MM.1S (cell line): ENCODE results near the gene ZNF470.

Source experiments
- DNase-seq: peaks from one replicate; pipeline ENCODE4 v3.0.0-alpha.2; 2015
- H2AFZ ChIP-seq: fragments of 300-600 bp; sonication (generic); 2 replicates; pipeline ENCODE4 v1.6.0; 2016; ENCODE audit warnings: antibody characterized with exemption, low read length
- H3F3A ChIP-seq: fragments of 300-600 bp; sonication (generic); 2 replicates; pipeline ENCODE4 v1.6.1; 2016; ENCODE audit warnings: mild to moderate bottlenecking, antibody characterized with exemption, low read length, moderate library complexity, mixed read lengths; ENCODE audit not compliant: insufficient read depth
- H3K27ac ChIP-seq: fragments of 300-600 bp; sonication (generic); 2 replicates; pipeline ENCODE4 v1.5.1; 2016; ENCODE audit warnings: mild to moderate bottlenecking, low read length
- H3K27me3 ChIP-seq: fragments of 300-600 bp; sonication (generic); replicated peaks from 2 replicates; pipeline ENCODE4 v1.6.0; 2016; ENCODE audit warnings: low read length; ENCODE audit not compliant: insufficient read depth
- H3K36me3 ChIP-seq: fragments of 300-600 bp; sonication (generic); replicated peaks from 2 replicates; pipeline ENCODE4 v1.6.1; 2016; ENCODE audit warnings: mild to moderate bottlenecking, low read length, mixed read lengths; ENCODE audit not compliant: insufficient read depth
- H3K4me1 ChIP-seq: fragments of 300-600 bp; sonication (generic); 2 replicates; pipeline ENCODE4 v1.6.1; 2016; ENCODE audit warnings: low read length, mixed read lengths
- H3K4me2 ChIP-seq: fragments of 300-600 bp; sonication (generic); 2 replicates; pipeline ENCODE4 v1.6.0; 2016; ENCODE audit warnings: low read depth, low read length
- H3K4me3 ChIP-seq: fragments of 300-600 bp; sonication (generic); 2 replicates; pipeline ENCODE4 v1.5.1; 2016; ENCODE audit warnings: low read length, mixed read lengths
- H3K79me2 ChIP-seq: fragments of 300-600 bp; sonication (generic); 2 replicates; pipeline ENCODE4 v1.6.1; 2016; ENCODE audit warnings: mixed run types, low read length, mixed read lengths
- H3K9ac ChIP-seq: fragments of 300-600 bp; sonication (generic); 2 replicates; pipeline ENCODE4 v1.6.1; 2016; ENCODE audit warnings: low read length, mixed read lengths
- H3K9me2 ChIP-seq: fragments of 300-600 bp; sonication (generic); replicated peaks from 2 replicates; pipeline ENCODE4 v1.6.1; 2016; ENCODE audit warnings: mild to moderate bottlenecking, low read length, mixed read lengths; ENCODE audit not compliant: insufficient read depth
- H3K9me3 ChIP-seq: fragments of 300-600 bp; sonication (generic); replicated peaks from 2 replicates; pipeline ENCODE4 v1.6.1; 2016; ENCODE audit warnings: mild to moderate bottlenecking, low read length, mixed read lengths; ENCODE audit not compliant: insufficient read depth
- H4K20me1 ChIP-seq: fragments of 300-600 bp; sonication (generic); 2 replicates; pipeline ENCODE4 v1.6.1; 2016; ENCODE audit warnings: mild to moderate bottlenecking, low read length, moderate library complexity, mixed read lengths; ENCODE audit not compliant: insufficient read depth
- EZH2 ChIP-seq: fragments of 300-600 bp; sonication (generic); optimal IDR thresholded peaks from 2 replicates; pipeline ENCODE3; 2017; ENCODE audit warnings: low read depth, mild to moderate bottlenecking, antibody characterized with exemption, low read length, mixed read lengths
- EZH2phosphoT487 ChIP-seq: fragments of 300-600 bp; sonication (generic); IDR thresholded peaks from 2 replicates; pipeline ENCODE4 v1.6.1; 2018; ENCODE audit warnings: antibody characterized with exemption, low read length
- TF ChIP-seq, protein P1 (sequence below): fragments of 300-600 bp; sonication (generic); IDR thresholded peaks from 2 replicates; pipeline ENCODE4 v1.5.1; 2016; ENCODE audit warnings: antibody characterized with exemption, low read length, mixed read lengths

Gene ZNF470

DNA sequence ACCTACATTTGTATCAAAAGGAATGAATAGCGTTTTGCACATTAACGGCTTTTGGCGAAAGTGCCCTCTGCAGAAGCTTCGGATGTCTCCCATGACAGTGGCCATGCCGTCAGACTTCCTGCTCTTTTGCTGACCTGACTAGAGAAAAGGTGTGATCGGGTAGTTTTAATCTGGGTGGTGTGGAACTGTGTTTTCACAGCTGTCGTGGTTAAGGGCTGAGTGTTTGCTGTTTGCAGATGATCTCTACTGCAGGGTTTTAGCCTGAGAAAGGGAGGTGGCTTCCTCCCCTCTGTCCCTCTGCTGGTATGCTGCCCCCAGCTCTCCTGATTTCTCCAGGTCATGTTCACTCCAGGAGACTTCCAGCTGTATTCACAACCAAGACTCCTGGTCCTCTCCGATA is 50.3 kb downstream of the ZNF470 start:
- Histone ChIP-seq H3K4me2 (no peak overlapping the region), H3K4me3 (no peak overlapping the region), H3K27me3 (no peaks in the 10 kb centered on the region), H3K9me3 (no peaks in the 10 kb centered on the region), H3K9me2 (no peaks in the 10 kb centered on the region), H3K27ac (no peak overlapping the region), H3K4me1 (no peaks in the 10 kb centered on the region), H4K20me1 (no peaks in the 10 kb centered on the region), H3K36me3 (no peaks in the 10 kb centered on the region; the same call in 1 of the 2 replicates), H2AFZ (no peak overlapping the region), H3F3A (no peaks in the 10 kb centered on the region), H3K79me2 (no peaks in the 10 kb centered on the region), H3K9ac (no peak overlapping the region)
- no peak for DNase-seq
- TF ChIP-seq, protein P1, sequence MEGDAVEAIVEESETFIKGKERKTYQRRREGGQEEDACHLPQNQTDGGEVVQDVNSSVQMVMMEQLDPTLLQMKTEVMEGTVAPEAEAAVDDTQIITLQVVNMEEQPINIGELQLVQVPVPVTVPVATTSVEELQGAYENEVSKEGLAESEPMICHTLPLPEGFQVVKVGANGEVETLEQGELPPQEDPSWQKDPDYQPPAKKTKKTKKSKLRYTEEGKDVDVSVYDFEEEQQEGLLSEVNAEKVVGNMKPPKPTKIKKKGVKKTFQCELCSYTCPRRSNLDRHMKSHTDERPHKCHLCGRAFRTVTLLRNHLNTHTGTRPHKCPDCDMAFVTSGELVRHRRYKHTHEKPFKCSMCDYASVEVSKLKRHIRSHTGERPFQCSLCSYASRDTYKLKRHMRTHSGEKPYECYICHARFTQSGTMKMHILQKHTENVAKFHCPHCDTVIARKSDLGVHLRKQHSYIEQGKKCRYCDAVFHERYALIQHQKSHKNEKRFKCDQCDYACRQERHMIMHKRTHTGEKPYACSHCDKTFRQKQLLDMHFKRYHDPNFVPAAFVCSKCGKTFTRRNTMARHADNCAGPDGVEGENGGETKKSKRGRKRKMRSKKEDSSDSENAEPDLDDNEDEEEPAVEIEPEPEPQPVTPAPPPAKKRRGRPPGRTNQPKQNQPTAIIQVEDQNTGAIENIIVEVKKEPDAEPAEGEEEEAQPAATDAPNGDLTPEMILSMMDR = no peak
- TF ChIP-seq EZH2phosphoT487 = no peak
- no peak for TF ChIP-seq EZH2

DNA sequence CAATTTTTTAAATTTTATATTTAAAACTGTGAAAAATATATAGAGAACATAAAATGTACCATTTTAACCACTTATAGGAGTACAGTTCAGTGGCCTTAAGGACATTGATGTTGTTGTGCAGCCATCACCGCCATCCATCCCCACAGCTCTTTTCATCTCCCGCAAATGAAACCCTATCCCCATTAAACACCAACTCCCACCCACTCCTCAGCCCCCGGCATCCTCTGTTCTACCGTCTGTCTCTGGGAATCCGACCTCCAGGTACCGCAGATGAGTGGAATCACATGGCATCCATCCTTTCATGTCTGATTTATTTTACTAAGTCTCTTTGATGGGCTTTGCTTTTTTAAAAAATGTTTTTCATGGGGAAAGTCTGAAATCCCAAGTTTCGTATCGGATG is 51.9 kb downstream of the ZNF470 start:
- H3K4me2 ChIP-seq = no peak overlapping the region

DNA sequence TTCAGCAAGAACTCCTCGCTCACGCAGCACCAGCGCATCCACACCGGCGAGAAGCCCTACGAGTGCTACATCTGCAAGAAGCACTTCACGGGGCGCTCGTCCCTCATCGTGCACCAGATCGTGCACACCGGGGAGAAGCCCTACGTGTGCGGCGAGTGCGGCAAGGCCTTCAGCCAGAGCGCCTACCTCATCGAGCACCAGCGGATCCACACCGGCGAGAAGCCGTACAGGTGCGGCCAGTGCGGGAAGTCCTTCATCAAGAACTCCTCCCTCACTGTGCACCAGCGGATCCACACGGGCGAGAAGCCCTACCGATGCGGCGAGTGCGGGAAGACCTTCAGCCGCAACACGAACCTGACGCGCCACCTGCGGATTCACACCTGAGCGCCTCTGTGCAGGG is 55.1 kb downstream of the ZNF470 start:
- no peak overlapping the region for H3K9ac ChIP-seq
- no peaks in the 10 kb centered on the region for H3K9me2 ChIP-seq
- no peaks in the 10 kb centered on the region for H4K20me1 ChIP-seq
- no peaks in the 10 kb centered on the region for H3K79me2 ChIP-seq
- H3K4me2 ChIP-seq = no peak overlapping the region
- H3K27ac ChIP-seq = no peak overlapping the region
- H3K36me3 ChIP-seq = no peaks in the 10 kb centered on the region; the same call in 1 of the 2 replicates
- no peaks in the 10 kb centered on the region for H3K4me1 ChIP-seq
- H3K9me3 ChIP-seq = no peaks in the 10 kb centered on the region
- H3K27me3 ChIP-seq = no peaks in the 10 kb centered on the region
- no peak overlapping the region for H3K4me3 ChIP-seq
- no peak for TF ChIP-seq EZH2phosphoT487
- TF ChIP-seq EZH2 = no peak
- TF ChIP-seq, protein P1 = no peak
- no peaks in the 10 kb centered on the region for H3F3A ChIP-seq
- H2AFZ ChIP-seq = no peak overlapping the region
- DNase-seq = no peak

More for the DNA sequence above, 51.9 kb downstream of the ZNF470 start:
- H3K27me3 ChIP-seq = no peaks in the 10 kb centered on the region
- H3K79me2 ChIP-seq = no peaks in the 10 kb centered on the region
- no peaks in the 10 kb centered on the region for H3K9me3 ChIP-seq
- no peak overlapping the region for H3K4me3 ChIP-seq
- no peak overlapping the region for H3K9ac ChIP-seq
- DNase-seq = no peak
- no peak overlapping the region for H2AFZ ChIP-seq
- no peaks in the 10 kb centered on the region for H3F3A ChIP-seq
- H3K36me3 ChIP-seq = no peaks in the 10 kb centered on the region; the same call in 1 of the 2 replicates
- H3K4me1 ChIP-seq = no peaks in the 10 kb centered on the region
- no peaks in the 10 kb centered on the region for H4K20me1 ChIP-seq
- no peak overlapping the region for H3K27ac ChIP-seq
- no peak for TF ChIP-seq EZH2
- TF ChIP-seq EZH2phosphoT487 = no peak
- TF ChIP-seq, protein P1 = no peak
- H3K9me2 ChIP-seq = no peaks in the 10 kb centered on the region
